Uterus (tissue), 2 donors: ENCODE measurements around the gene FOXP2.

Experiments used
- CTCF ChIP-seq, 4 experiments: fragments of 200-600 bp in 2 of 4; fragments of 450-650 bp in 2 of 4; sonication (generic) in 2 of 4; IDR thresholded peaks; one replicate each; pipeline ENCODE4 v1.5.1; 2016 to 2019; ENCODE audit warnings: antibody characterized with exemption in 4 of 4, mild to moderate bottlenecking in 2 of 4, moderate library complexity in 1 of 4
- POLR2A ChIP-seq, 2 donors: fragments of 450-650 bp; IDR thresholded peaks; one replicate each; pipeline ENCODE4 v1.6.1; 2016; ENCODE audit warnings: antibody characterized with exemption in 2 of 2, mild to moderate bottlenecking in 1 of 2, moderate library complexity in 1 of 2

DNA sequence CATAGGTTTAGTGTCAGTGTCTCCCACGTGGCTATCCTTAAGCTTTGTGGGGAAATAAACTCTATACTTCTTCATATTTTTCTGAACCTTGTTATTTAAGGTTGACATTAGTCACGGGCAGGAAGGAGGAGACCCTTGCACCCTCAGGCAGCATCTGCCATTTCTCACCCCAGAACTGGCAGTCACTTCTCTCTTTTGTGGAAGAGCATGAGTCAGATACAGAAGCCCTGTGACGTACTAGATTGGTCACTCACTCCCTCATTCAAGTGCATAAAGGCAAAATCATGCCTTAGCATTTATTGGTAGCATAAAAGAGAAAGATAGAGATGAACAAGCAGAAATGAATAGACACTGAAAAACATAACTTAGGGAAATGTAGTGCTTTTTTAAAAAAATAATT lies 301.3 kb downstream of the FOXP2 start:
- no peak for TF ChIP-seq CTCF (IDR thresholded peaks at IDR 0.05)
- no peak for TF ChIP-seq POLR2A (IDR thresholded peaks at IDR 0.05)
